Body of pancreas (tissue), 4 donors: ENCODE results near the gene POLD2. TPM values are rescaled to one million over a fixed set of nuclear protein-coding genes. Genes with fewer than 3 reads are reported as not detected.

Experiments used
- ATAC-seq: fragments of 150-250 bp; one replicate; pipeline ENCODE4 v1.9.1; 2016
- DNase-seq, 4 donors: peaks; one replicate each; pipeline ENCODE4 v3.0.0-alpha.2; 2019
- H3K27ac ChIP-seq, 4 donors: fragments of 200-600 bp; sonication (generic); 1 replicate in 3 of 4; 2 replicates in 1 of 4; pipeline versions ENCODE4 v1.5.1 to v1.6.1; 2016 to 2019; ENCODE audit warnings: mild to moderate bottlenecking in 1 of 4, mixed read lengths in 1 of 4, moderate library complexity in 1 of 4
- H3K27me3 ChIP-seq, 2 donors: fragments of 200-600 bp; sonication (generic); one replicate each; pipeline ENCODE4 v1.6.0; 2016; ENCODE audit warnings: mild to moderate bottlenecking in 1 of 2
- H3K36me3 ChIP-seq, 2 donors: fragments of 200-600 bp; sonication (generic); replicated peaks in 1 of 2; 2 replicates each; pipeline ENCODE4 v1.5.1; 2016; ENCODE audit warnings: low read depth in 2 of 2; ENCODE audit not compliant: insufficient read depth in 1 of 2
- H3K4me1 ChIP-seq: fragments of 200-600 bp; sonication (generic); one replicate; pipeline ENCODE4 v1.6.0; 2016
- H3K4me3 ChIP-seq, 2 donors: fragments of 200-600 bp; sonication (generic); 1 replicate in 1 of 2; 2 replicates in 1 of 2; pipeline ENCODE4 v1.5.1; 2016 to 2019
- H3K9me3 ChIP-seq, 3 donors: fragments of 200-600 bp; sonication (generic); 1 replicate in 2 of 3; 2 replicates in 1 of 3; pipeline ENCODE4 v1.5.1; 2016
- CTCF ChIP-seq, 7 experiments: fragments of 450-650 bp in 4 of 7; fragments of 200-600 bp in 3 of 7; sonication (generic) in 3 of 7; IDR thresholded peaks; one replicate each; pipeline ENCODE4 v1.5.1; 2016 to 2019; ENCODE audit warnings: antibody characterized with exemption in 7 of 7
- POLR2A ChIP-seq, 3 donors: fragments of 450-650 bp; IDR thresholded peaks; one replicate each; pipeline ENCODE4 v1.6.1; 2016; ENCODE audit warnings: antibody characterized with exemption in 3 of 3, mild to moderate bottlenecking in 2 of 3
- WGBS, 2 donors: methylation state at CpG; one replicate each; pipeline ENCODE4 v1.1.5; 2017; 5-methylcytosine and 5-hydroxymethylcytosine counted together
- intact Hi-C: fragments of 100-400 bp; cut with DNase I; formaldehyde crosslinking; loops from one replicate; pipeline ENCODE4 v1.15.1; 2023
- total RNA-seq, 2 donors: library from RNA; depleted of rRNA; stranded (reverse); fragments of >200 nt; gene quantifications; one replicate each; pipeline ENCODE4 v1.1.0, GENCODE V29; 2016

POLD2 gene
- total RNA-seq, 2 donors from 2014 or later, result 32.7 to 64.6 TPM

- intact Hi-C loops, result no loop called here
- no peak for TF ChIP-seq POLR2A (IDR thresholded peaks at IDR 0.05)
- TF ChIP-seq CTCF (IDR thresholded peaks at IDR 0.05), result no peak
- WGBS, 2 donors, result 78 to 81% methylated on average over 9 to 18 of the region's 18 CpGs
- Histone ChIP-seq H3K4me1 (peaks cover 22% of the 10 kb centered on the region), H3K4me3 (no peak overlapping the region), H3K27ac (no peak overlapping the region), H3K9me3 (no peaks in the 10 kb centered on the region), H3K27me3 (no peaks in the 10 kb centered on the region), H3K36me3 (no peaks in the 10 kb centered on the region)
- peak in 1 of 4 donors; percentile 7 for DNase-seq
- ATAC-seq, result no peak
Measured at GRCh38 chr7:44149571-44150465, 26.5 kb upstream of the POLD2 start.

- intact Hi-C loops, result no loop called here
- ATAC-seq (no peak), DNase-seq (peak in 1 of 4 donors; percentile 5)
- Histone ChIP-seq H3K4me3 (no peak overlapping the region), H3K36me3 (no peaks in the 10 kb centered on the region), H3K9me3 (no peaks in the 10 kb centered on the region), H3K4me1 (peaks cover 22% of the 10 kb centered on the region), H3K27ac (no peak overlapping the region), H3K27me3 (no peaks in the 10 kb centered on the region)
- TF ChIP-seq POLR2A (IDR thresholded peaks at IDR 0.05) (no peak), CTCF (IDR thresholded peaks at IDR 0.05) (no peak)
- 68 to 74% methylated on average over 7 to 9 of the region's 9 CpGs for WGBS, 2 donors
Measured at GRCh38 chr7:44148961-44149536, 25.7 kb upstream of the POLD2 start.

GRCh38 chr7:44148166-44148565 lies 24.8 kb upstream of the POLD2 start:
- no peaks in the 10 kb centered on the region for H3K27me3 ChIP-seq
- intact Hi-C loops, result no loop called here
- TF ChIP-seq POLR2A (IDR thresholded peaks at IDR 0.05), result no peak
- TF ChIP-seq CTCF (IDR thresholded peaks at IDR 0.05), result no peak
- WGBS, 2 donors, result 79 to 81% methylated on average over 2 of the region's 2 CpGs
- H3K36me3 ChIP-seq, result no peaks in the 10 kb centered on the region
- no peak overlapping the region for H3K4me3 ChIP-seq
- H3K4me1 ChIP-seq, result peaks cover 22% of the 10 kb centered on the region
- H3K27ac ChIP-seq, result peak overlapping the region in 1 of 4 donors; percentile 69
- no peaks in the 10 kb centered on the region for H3K9me3 ChIP-seq
- peak in 1 of 4 donors; percentile 2 for DNase-seq
- ATAC-seq, result no peak

- H3K27me3 ChIP-seq, result no peaks in the 10 kb centered on the region
- H3K9me3 ChIP-seq, result no peaks in the 10 kb centered on the region
- peaks cover 22% of the 10 kb centered on the region for H3K4me1 ChIP-seq
- 60 to 64% methylated on average over 31 to 33 of the region's 33 CpGs for WGBS, 2 donors
- ATAC-seq (peak; percentile 29), DNase-seq (peak; percentile 22 to 49 (median 40))
- H3K36me3 ChIP-seq, result no peaks in the 10 kb centered on the region
- intact Hi-C loops, result no loop called here
- TF ChIP-seq POLR2A (IDR thresholded peaks at IDR 0.05), result no peak
- no peak for TF ChIP-seq CTCF (IDR thresholded peaks at IDR 0.05)
- H3K4me3 ChIP-seq, result no peak overlapping the region
- peak overlapping the region in 3 of 4 donors; percentile 14 to 69 (median 68) for H3K27ac ChIP-seq
Measured at GRCh38 chr7:44147026-44147991, 24.0 kb upstream of the POLD2 start.
